Neuron (in vitro differentiated cells): ENCODE data around the gene IL22RA1.

Source experiments
- H2AFZ ChIP-seq: one replicate; pipeline ENCODE4 v1.6.1; 2013; ENCODE audit warnings: low read depth, mild to moderate bottlenecking, inconsistent platforms, low read length, moderate library complexity
- H3K27me3 ChIP-seq: one replicate; pipeline ENCODE4 v1.6.1; 2013; ENCODE audit warnings: low read length; ENCODE audit not compliant: insufficient read depth
- H3K36me3 ChIP-seq: one replicate; pipeline ENCODE4 v1.6.1; 2013; ENCODE audit warnings: low read length; ENCODE audit not compliant: insufficient read depth
- H3K4me1 ChIP-seq: one replicate; pipeline ENCODE4 v1.6.1; 2013; ENCODE audit warnings: low read length; ENCODE audit not compliant: insufficient read depth
- H3K4me3 ChIP-seq: 2 replicates; pipeline ENCODE4 v1.5.1; 2013; ENCODE audit warnings: mild to moderate bottlenecking, low read length, moderate library complexity
- H3K9me3 ChIP-seq: one replicate; pipeline ENCODE4 v1.6.1; 2013; ENCODE audit warnings: low read length

IL22RA1 gene

DNA sequence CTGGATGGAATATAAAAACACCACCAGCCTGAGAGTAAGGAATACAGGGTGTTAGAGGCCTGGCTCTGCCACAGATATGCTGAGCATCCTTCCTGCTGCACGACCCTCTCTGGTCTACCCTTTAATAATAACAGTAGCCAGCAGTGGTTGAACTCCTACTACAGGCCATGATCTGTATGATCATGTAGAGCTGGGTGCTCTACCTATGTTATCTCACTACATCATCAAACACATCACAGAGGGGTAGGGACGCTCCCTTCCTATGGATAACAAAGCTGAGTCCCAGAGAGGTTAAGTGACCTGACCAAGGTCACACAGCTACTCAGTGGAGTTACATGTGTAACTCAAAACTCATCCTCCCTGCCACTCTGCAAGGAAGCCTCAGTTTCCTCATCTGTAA is 18.0 kb downstream of the IL22RA1 start:
- Histone ChIP-seq H3K4me3 (no peak overlapping the region), H3K9me3 (no peaks in the 10 kb centered on the region), H3K36me3 (no peaks in the 10 kb centered on the region), H2AFZ (no peak overlapping the region), H3K4me1 (no peaks in the 10 kb centered on the region), H3K27me3 (no peaks in the 10 kb centered on the region)

DNA sequence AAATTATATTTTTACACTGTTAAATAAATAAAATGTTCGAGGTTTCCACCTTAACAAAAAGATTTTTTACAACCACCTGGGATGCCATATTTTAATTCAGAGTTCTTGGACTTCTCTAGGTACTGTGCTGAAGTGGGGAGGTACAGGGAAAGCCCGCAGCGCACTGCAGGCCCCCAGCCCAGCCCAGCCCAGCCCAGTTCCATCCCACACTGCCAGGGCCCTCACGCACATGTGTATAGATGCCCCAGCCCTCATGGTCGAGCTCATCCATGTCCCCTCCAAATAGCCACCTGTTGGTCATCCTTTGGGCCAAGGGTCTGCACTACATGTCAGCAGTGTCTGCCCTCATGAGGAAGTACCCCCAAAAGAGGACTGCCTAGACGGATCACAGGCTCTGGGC is 19.3 kb downstream of the IL22RA1 start:
- H2AFZ ChIP-seq = no peak overlapping the region
- H3K9me3 ChIP-seq = no peaks in the 10 kb centered on the region
- no peak overlapping the region for H3K4me3 ChIP-seq
- no peaks in the 10 kb centered on the region for H3K27me3 ChIP-seq
- H3K4me1 ChIP-seq = no peaks in the 10 kb centered on the region
- no peaks in the 10 kb centered on the region for H3K36me3 ChIP-seq

DNA sequence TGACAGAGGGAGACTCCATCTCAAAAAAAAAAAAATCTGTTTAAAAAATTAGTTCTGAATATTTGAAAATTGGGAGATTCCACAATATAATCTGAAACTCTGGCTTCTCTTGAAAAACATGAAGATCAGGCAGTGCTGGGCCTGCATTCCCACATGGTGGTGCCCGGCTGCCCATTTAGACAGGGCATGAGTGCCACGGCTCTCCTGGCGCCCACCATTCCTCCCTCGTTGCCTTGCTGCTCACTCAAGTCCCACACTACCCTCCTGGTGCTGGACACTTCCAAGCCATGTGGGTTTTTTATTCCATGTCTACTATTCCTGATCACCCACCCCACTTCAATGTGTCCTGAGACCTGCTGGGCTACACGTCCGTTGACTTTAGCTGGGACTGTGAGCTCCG is 20.2 kb downstream of the IL22RA1 start:
- Histone ChIP-seq H3K27me3 (no peaks in the 10 kb centered on the region), H2AFZ (no peak overlapping the region), H3K9me3 (no peaks in the 10 kb centered on the region), H3K4me1 (no peaks in the 10 kb centered on the region), H3K36me3 (no peaks in the 10 kb centered on the region), H3K4me3 (no peak overlapping the region)

DNA sequence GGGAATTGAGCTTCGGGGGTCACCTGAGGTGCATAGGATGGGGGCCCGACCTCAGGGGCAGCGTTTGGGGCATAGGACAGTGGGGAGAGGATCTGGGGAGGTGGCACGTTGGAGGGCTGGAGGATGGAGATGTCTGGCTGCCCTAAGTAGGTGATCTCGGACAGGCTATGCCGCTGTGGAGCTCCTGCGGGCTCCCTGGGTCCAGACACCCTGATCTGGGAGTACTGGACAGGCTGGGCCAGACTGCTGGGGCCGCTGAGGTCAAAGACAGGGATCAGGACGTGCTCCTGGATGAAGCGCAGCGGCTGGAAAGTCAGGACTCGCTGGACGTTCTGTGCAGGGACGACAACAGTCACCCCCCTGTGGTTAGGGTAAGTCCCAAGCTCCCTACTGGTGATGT is 21.5 kb downstream of the IL22RA1 start:
- Histone ChIP-seq H3K9me3 (no peaks in the 10 kb centered on the region), H2AFZ (no peak overlapping the region), H3K27me3 (peaks cover 2% of the 10 kb centered on the region), H3K36me3 (no peaks in the 10 kb centered on the region), H3K4me1 (no peaks in the 10 kb centered on the region), H3K4me3 (no peak overlapping the region)

DNA sequence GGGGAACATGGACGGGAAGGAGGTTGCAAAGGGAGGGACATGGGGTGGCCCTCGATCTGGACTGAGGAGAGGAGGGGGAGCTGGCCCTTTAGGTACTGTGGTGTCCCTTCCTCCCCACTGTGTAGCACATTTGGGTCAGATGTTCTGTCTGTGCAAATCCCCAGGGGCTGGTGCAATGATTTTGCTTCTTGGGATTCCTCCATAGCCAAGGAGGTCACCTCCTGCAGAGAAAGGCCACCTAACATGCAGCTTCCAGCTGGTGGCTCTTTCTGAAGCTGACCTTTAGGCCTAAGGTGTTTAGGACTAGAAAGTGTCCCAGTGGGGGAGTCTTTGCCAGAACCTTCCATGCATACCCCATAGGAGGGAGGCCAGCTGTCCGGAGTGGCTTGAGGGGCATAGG is 22.0 kb downstream of the IL22RA1 start:
- no peaks in the 10 kb centered on the region for H3K9me3 ChIP-seq
- no peaks in the 10 kb centered on the region for H3K4me1 ChIP-seq
- H3K36me3 ChIP-seq = no peaks in the 10 kb centered on the region
- H3K4me3 ChIP-seq = no peak overlapping the region
- no peak overlapping the region for H2AFZ ChIP-seq
- H3K27me3 ChIP-seq = peaks cover 2% of the 10 kb centered on the region

DNA sequence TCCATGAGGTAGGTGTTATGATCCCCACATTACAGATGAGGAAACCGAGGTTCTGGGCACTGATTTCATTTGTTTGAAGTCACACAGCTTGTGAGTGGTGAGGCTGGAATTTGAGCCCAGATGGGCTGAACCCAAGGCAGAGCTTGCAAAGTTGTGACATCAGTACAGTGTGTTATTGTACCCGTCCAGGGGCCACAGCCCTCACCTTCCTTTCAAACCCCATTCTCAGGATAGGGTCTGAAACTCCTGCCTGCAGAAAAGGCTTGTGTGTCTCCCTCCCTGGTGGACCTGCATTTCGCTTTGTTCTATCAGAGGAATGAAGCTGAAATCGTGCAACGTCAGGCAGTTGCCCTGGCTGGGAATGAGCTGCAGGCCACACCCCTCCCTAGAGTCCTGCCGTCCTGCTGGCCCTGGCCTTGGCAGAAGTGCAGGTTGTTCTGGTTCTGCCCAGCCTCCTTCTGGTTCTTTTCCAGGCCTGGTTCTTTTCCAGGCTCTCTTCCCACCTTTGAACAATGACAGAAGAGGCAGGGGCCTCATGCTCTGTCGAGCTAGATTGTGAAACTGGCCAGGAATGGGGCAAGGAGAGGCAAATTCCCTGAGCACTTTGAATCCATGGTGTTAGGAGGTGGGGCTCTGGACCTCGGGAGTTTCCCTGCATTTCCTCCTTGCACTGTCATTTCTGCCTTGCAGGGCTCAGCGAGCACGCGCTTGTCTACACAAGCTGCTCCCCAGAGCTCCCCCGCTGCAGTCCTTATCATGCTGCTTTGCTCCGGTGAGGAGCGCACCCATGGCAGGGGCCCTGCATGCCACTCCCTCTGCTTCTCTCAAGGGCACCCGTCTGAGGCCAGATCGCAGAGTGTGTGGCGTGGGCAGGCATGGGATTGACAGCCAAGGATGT is 22.8 kb downstream of the IL22RA1 start:
- Histone ChIP-seq H2AFZ (no peak overlapping the region), H3K36me3 (no peaks in the 10 kb centered on the region), H3K4me3 (no peak overlapping the region), H3K4me1 (no peaks in the 10 kb centered on the region), H3K9me3 (no peaks in the 10 kb centered on the region), H3K27me3 (peaks cover 2% of the 10 kb centered on the region)

DNA sequence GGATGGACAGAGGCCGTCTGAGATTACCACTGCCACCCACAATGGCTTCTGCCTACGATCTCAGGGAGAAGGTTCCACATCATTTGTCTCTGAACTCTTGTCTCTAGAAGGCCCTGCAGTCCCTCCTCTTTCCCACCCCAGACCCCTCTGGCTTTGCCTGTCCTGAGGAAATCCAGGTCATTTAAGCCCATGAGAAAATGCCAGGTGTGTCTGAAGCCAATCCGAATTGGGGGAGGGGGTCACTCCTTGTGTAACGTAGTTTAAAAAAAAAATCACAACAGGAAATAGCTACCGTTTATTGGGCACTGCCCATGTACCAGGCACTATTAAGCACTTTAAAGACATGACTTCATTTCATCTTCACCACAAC is 23.5 kb downstream of the IL22RA1 start:
- no peak overlapping the region for H2AFZ ChIP-seq
- H3K4me3 ChIP-seq = no peak overlapping the region
- H3K27me3 ChIP-seq = peaks cover 2% of the 10 kb centered on the region
- no peaks in the 10 kb centered on the region for H3K36me3 ChIP-seq
- H3K4me1 ChIP-seq = no peaks in the 10 kb centered on the region
- H3K9me3 ChIP-seq = no peaks in the 10 kb centered on the region

DNA sequence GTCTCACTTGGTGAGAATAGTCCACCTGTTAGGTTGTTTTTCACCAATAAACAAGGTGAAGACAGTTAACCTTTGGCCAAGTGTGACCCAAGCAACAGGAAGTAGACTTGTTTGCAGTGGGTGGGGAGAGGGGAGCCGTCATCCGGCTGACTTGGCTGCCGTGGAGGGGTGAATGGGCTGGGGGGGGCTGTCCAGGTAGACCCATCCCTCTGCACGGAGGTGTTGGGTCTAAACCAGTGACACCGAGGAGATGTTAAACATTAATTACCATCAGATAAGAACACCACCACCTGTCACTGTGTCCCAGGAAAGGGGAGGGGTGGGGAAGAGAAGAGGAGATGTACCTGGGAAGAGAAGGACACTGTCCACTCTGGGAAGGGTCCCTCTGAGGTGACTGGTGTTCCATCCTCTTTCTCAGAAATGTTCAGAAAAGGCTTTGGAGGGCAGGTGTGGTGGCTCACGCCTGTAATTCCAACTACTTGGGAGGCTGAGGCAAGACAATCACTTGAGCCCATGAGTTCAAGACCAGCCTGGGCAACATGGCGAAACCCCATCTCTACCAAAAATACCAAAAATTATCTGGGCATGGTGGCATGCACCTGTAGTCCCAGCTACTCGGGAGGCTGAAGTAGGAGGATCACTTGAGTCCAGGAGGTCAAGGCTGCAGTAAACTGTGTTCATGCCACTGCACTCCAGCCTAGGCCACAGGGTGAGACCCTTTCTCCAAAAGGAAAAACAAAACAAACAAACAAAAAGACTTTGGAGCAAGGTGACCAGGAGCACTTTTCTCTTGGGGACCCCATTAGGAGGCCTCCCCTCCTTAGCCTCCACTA is 24.3 kb downstream of the IL22RA1 start:
- Histone ChIP-seq H2AFZ (no peak overlapping the region), H3K4me1 (no peaks in the 10 kb centered on the region), H3K4me3 (no peak overlapping the region), H3K9me3 (no peaks in the 10 kb centered on the region), H3K36me3 (no peaks in the 10 kb centered on the region), H3K27me3 (peaks cover 3% of the 10 kb centered on the region)

DNA sequence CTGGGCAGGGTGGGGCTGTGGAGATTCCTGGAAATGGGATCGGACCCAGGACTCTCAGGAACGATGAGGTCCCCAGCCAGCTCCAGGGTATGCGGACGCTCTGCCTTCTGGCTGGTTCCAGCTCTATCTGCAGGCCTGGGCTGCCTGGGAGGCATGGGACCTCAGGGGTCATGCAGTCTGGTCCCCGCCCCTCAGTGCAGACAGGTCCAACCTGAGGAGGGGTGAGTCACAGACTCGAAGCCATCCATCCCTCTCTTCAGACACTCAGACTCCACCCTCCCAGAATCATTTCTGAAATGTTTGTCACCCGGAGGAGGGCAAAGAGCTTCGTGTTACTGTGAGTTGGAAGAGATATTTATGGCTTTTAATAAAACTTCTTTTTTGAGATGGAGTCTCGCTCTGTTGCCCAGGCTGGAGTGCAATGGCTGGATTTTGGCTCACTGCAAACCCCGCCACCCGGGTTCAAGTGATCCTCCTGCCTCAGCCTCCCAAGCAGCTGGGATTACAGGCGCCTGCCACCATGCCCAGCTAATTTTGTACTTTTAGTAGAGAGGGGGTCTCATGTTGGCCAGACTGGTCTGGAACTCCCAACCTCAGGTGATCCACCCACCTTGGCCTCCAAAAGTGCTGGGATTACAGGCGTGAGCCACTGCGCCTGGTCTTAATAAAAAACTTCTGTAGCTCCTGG is 25.1 kb downstream of the IL22RA1 start:
- Histone ChIP-seq H3K4me1 (no peaks in the 10 kb centered on the region), H3K36me3 (no peaks in the 10 kb centered on the region), H3K9me3 (no peaks in the 10 kb centered on the region), H3K4me3 (no peak overlapping the region), H2AFZ (no peak overlapping the region), H3K27me3 (peaks cover 6% of the 10 kb centered on the region)

DNA sequence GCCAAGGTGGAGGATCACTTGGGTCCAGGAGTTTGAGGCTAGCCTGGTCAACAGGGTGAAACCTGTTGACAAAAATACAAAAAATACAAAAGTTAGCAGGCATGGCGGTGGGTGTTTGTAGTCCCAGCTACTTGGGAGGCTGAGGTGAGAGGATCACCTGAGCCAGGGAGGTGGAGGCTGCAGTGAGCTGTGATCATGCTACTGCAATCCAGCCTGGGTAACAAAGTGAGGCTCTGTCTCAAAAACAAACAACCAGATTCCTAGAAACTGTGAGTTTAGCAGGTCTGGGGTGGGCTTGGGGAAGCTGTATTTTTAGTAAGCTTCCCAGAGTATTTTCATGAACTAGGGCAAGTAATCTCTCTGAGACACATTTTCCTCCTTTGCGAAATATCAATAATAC is 25.8 kb downstream of the IL22RA1 start:
- H2AFZ ChIP-seq = no peak overlapping the region
- no peak overlapping the region for H3K4me3 ChIP-seq
- peaks cover 11% of the 10 kb centered on the region for H3K27me3 ChIP-seq
- no peaks in the 10 kb centered on the region for H3K36me3 ChIP-seq
- no peaks in the 10 kb centered on the region for H3K4me1 ChIP-seq
- H3K9me3 ChIP-seq = no peaks in the 10 kb centered on the region

DNA sequence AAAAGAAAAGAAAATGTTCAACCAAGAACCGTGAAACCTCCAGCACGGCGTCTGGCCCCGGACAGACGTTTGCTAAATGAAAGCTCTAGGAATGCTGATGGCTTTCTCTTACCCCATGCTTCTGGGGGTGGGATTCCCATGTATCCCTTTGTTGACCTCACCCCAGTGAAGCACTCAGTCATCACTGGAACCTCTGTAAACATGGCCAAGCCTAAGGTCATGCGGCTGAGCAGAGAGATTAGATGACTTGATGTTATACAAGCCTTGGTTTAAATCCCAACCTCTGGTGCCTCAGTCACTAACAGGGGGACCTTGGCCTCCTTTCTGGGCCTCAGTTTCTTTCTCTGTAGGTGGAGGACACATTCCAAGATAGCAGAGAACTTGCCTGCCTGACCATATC is 28.2 kb downstream of the IL22RA1 start:
- H3K36me3 ChIP-seq = no peaks in the 10 kb centered on the region
- no peak overlapping the region for H2AFZ ChIP-seq
- peaks cover 27% of the 10 kb centered on the region for H3K27me3 ChIP-seq
- H3K9me3 ChIP-seq = no peaks in the 10 kb centered on the region
- H3K4me3 ChIP-seq = no peak overlapping the region
- no peaks in the 10 kb centered on the region for H3K4me1 ChIP-seq

DNA sequence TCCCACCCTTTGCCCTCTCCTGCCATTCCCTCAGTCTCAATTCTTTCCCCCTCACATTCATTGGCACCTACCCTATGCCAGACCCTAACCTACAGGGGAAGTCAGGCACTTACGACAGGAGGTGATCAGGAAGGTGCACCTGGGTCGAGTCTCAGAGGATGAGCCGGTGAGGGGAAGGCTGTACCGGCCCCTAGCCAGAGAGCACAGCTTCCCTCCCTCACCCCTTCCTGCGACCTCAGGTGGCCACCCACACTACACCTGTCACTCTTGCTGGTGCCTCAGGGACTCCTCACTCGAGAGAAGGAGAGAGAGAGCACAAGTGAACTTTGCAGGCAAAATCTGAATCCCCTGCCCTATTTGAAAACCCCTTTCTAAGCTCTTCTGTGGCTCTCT is 29.3 kb downstream of the IL22RA1 start:
- Histone ChIP-seq H3K36me3 (no peaks in the 10 kb centered on the region), H3K27me3 (peaks cover 34% of the 10 kb centered on the region), H2AFZ (no peak overlapping the region), H3K9me3 (no peaks in the 10 kb centered on the region), H3K4me3 (no peak overlapping the region), H3K4me1 (no peaks in the 10 kb centered on the region)
